Measurements from ENCODE around the gene RAB9B.

RAB9B gene

GRCh38 chrX:103779141-103779789 is 52.8 kb downstream of the RAB9B start:
- no peak for TF ChIP-seq CTCF (conservative IDR thresholded peaks at IDR 0.05; ENCODE audit: control insufficient read depth, insufficient read depth, low read depth, low read length)
- DNase-seq (ENCODE audit: low read depth): no peak
- H3K4me3 ChIP-seq (ENCODE audit: control insufficient read depth, low read depth, low read length): no peak overlapping the region

- no peak within 1 kb of the TSS for H3K4me3 ChIP-seq (ENCODE audit: control insufficient read depth, low read depth, low read length)
- no peak for DNase-seq (ENCODE audit: low read depth)
- TF ChIP-seq CTCF (conservative IDR thresholded peaks at IDR 0.05; ENCODE audit: control insufficient read depth, insufficient read depth, low read depth, low read length): no peak
Observed at GRCh38 chrX:103776546-103776945, 55.5 kb downstream of the RAB9B start, which contains the start of gene PLP1. TSS of gene PLP1 (plus strand) at chrX:103776840. CDS start at chrX:103776996, 156 bp downstream.

GRCh38 chrX:103774070-103774642 is 57.9 kb downstream of the RAB9B start:
- peak; percentile 51 for TF ChIP-seq CTCF (conservative IDR thresholded peaks at IDR 0.05; ENCODE audit: control insufficient read depth, insufficient read depth, low read depth, low read length)
- no peak overlapping the region for H3K4me3 ChIP-seq (ENCODE audit: control insufficient read depth, low read depth, low read length)
- DNase-seq (ENCODE audit: low read depth): peak; percentile 54

- no peak for TF ChIP-seq CTCF (conservative IDR thresholded peaks at IDR 0.05; ENCODE audit: control insufficient read depth, insufficient read depth, low read depth, low read length)
- DNase-seq (ENCODE audit: low read depth): no peak
- no peak overlapping the region for H3K4me3 ChIP-seq (ENCODE audit: control insufficient read depth, low read depth, low read length)
Observed at GRCh38 chrX:103773445-103773844, 58.6 kb downstream of the RAB9B start.
